Central memory CD8-positive, alpha-beta T cell (primary cell): ENCODE data around the gene APOBEC2.

Experiments used
- ATAC-seq: fragments of 150-1000 bp; cut with Tn5 transposase; replicated peaks from 2 replicates; pipeline ENCODE4 v1.10.0; 2022; ENCODE audit warnings: mild to moderate bottlenecking, moderate FRiP score, moderate number of reproducible peaks; ENCODE audit not compliant: poor library complexity, severe bottlenecking; ENCODE audit errors: extremely low read depth
- DNase-seq, 2 donors: peaks; one replicate each; pipeline ENCODE4 v3.0.0; 2021; ENCODE audit warnings: low spot score in 2 of 2
- H3K27ac Mint-ChIP-seq: one replicate; pipeline ENCODE4 v1.8.0; 2022; ENCODE audit warnings: low read depth, mild to moderate bottlenecking, moderate library complexity, mixed read lengths
- H3K27me3 Mint-ChIP-seq: one replicate; pipeline ENCODE4 v1.8.0; 2022; ENCODE audit warnings: mixed read lengths
- H3K36me3 Mint-ChIP-seq: one replicate; pipeline ENCODE4 v1.8.0; 2022; ENCODE audit warnings: mild to moderate bottlenecking, moderate library complexity, mixed read lengths; ENCODE audit not compliant: insufficient read depth
- H3K4me1 Mint-ChIP-seq: one replicate; pipeline ENCODE4 v1.8.0; 2022; ENCODE audit warnings: mixed read lengths
- H3K4me3 Mint-ChIP-seq: one replicate; pipeline ENCODE4 v1.8.0; 2022; ENCODE audit warnings: mild to moderate bottlenecking, moderate library complexity, mixed read lengths
- H3K9me3 Mint-ChIP-seq: one replicate; pipeline ENCODE4 v1.8.0; 2022; ENCODE audit warnings: mixed read lengths

APOBEC2 gene

GRCh38 chr6:41054511-41054910 is 1.5 kb downstream of the APOBEC2 start:
- Mint-ChIP-seq H3K4me1 (peaks cover 12% of the 10 kb centered on the region), H3K27ac (no peak overlapping the region), H3K4me3 (no peak overlapping the region), H3K27me3 (no peaks in the 10 kb centered on the region), H3K36me3 (peaks cover 6% of the 10 kb centered on the region), H3K9me3 (no peaks in the 10 kb centered on the region)
- DNase-seq (no peak), ATAC-seq (no peak)

GRCh38 chr6:41055149-41055548 is 2.1 kb downstream of the APOBEC2 start:
- H3K36me3 Mint-ChIP-seq: peaks cover 6% of the 10 kb centered on the region
- H3K4me1 Mint-ChIP-seq: peaks cover 12% of the 10 kb centered on the region
- no peaks in the 10 kb centered on the region for H3K9me3 Mint-ChIP-seq

GRCh38 chr6:41056768-41057490 is 3.9 kb downstream of the APOBEC2 start:
- Mint-ChIP-seq H3K9me3 (no peaks in the 10 kb centered on the region), H3K27ac (no peak overlapping the region), H3K4me1 (peaks cover 9% of the 10 kb centered on the region), H3K27me3 (no peaks in the 10 kb centered on the region), H3K36me3 (peaks cover 17% of the 10 kb centered on the region), H3K4me3 (no peak overlapping the region)
- no peak for DNase-seq
- ATAC-seq: no peak

More at GRCh38 chr6:41055149-41055548, 2.1 kb downstream of the APOBEC2 start:
- ATAC-seq (no peak), DNase-seq (no peak)
- no peak overlapping the region for H3K27ac Mint-ChIP-seq
- H3K4me3 Mint-ChIP-seq: no peak overlapping the region
- H3K27me3 Mint-ChIP-seq: no peaks in the 10 kb centered on the region

DNA sequence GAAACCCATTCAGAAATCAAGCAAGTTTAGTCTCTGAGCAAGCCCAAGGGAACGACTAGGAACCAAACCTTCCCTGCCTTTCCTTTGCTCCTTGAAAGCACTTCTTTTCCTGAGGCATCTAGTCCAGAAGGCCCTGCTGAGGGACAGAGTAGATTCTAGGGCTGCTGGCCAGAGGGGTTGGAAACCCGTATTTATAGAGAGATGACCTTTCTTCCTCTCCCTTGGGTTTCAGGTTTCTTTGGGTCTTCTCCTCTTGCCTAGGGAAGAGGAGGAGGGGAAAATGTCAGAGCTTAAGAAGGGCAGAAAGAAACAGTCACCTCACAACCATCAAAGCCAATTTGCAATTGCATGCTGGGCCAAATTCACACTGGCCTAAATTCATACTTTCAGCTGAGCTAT is 5.8 kb downstream of the APOBEC2 start:
- no peak overlapping the region for H3K4me3 Mint-ChIP-seq
- DNase-seq (no peak), ATAC-seq (no peak)
- no peaks in the 10 kb centered on the region for H3K4me1 Mint-ChIP-seq
- H3K27me3 Mint-ChIP-seq: no peaks in the 10 kb centered on the region
- H3K27ac Mint-ChIP-seq: no peak overlapping the region
- no peaks in the 10 kb centered on the region for H3K9me3 Mint-ChIP-seq
- H3K36me3 Mint-ChIP-seq: peaks cover 20% of the 10 kb centered on the region

- ATAC-seq: no peak
- Mint-ChIP-seq H3K4me1 (no peaks in the 10 kb centered on the region), H3K27me3 (no peaks in the 10 kb centered on the region), H3K9me3 (no peaks in the 10 kb centered on the region), H3K4me3 (no peak overlapping the region), H3K27ac (no peak overlapping the region), H3K36me3 (peaks cover 23% of the 10 kb centered on the region)
- no peak for DNase-seq
Measured at GRCh38 chr6:41059556-41059955, 6.6 kb downstream of the APOBEC2 start.

GRCh38 chr6:41061196-41061726 is 8.3 kb downstream of the APOBEC2 start:
- Mint-ChIP-seq H3K4me1 (no peaks in the 10 kb centered on the region), H3K27me3 (no peaks in the 10 kb centered on the region), H3K4me3 (no peak overlapping the region), H3K27ac (no peak overlapping the region), H3K9me3 (no peaks in the 10 kb centered on the region), H3K36me3 (peaks cover 34% of the 10 kb centered on the region)
- no peak for ATAC-seq
- DNase-seq: no peak

DNA sequence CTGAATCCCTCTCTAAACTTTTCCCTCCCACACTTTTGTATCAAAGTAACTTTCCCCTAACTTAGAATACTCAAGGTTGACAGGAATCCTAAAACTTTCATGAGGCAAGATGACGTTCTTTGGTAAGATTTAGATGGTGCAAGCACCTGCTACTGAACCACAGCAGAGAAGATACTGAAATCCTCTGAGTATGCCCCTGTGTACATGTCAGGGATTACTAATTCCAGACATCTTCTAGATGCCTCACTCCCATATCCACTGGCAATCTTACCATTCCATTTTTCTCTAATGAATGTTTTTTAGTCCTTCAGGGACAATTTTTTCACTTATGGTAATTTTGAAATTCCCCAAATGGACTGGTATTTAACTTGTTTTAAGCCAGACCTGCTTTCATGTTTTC is 9.1 kb downstream of the APOBEC2 start:
- Mint-ChIP-seq H3K4me1 (peaks cover 6% of the 10 kb centered on the region), H3K4me3 (no peak overlapping the region), H3K36me3 (peaks cover 41% of the 10 kb centered on the region), H3K27ac (no peak overlapping the region), H3K9me3 (no peaks in the 10 kb centered on the region), H3K27me3 (no peaks in the 10 kb centered on the region)
- no peak for DNase-seq
- no peak for ATAC-seq

GRCh38 chr6:41063884-41064285 is 10.9 kb downstream of the APOBEC2 start:
- Mint-ChIP-seq H3K9me3 (no peaks in the 10 kb centered on the region), H3K27me3 (no peaks in the 10 kb centered on the region), H3K4me3 (no peak overlapping the region), H3K27ac (no peak overlapping the region), H3K4me1 (peaks cover 8% of the 10 kb centered on the region), H3K36me3 (peaks cover 44% of the 10 kb centered on the region)
- ATAC-seq: no peak
- no peak for DNase-seq

- Mint-ChIP-seq H3K9me3 (no peaks in the 10 kb centered on the region), H3K27ac (no peak overlapping the region), H3K36me3 (peaks cover 44% of the 10 kb centered on the region)
Measured at GRCh38 chr6:41064841-41065240, 11.8 kb downstream of the APOBEC2 start.

DNA sequence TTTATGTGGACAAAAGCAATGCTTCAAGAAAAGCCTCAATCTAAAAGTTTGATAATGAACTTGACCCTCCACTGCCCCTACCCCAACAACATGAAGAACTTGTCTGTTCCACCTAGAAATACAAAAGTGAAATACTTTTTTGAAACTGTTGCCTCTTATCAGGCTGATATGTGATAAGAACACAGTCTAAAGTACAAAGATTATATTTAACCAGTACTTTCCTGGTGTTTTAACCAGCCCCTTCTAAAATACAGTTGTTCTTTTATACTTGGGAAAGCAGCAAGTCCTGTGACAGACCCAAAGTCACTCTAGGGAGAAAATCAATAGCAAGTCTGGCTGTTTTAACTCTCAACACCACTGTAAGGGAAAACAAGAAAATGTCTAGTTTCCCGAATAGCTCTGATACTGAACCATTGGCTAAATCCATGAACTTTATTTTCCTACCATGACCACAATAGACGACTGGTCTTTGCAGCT is 12.6 kb downstream of the APOBEC2 start:
- no peak overlapping the region for H3K4me3 Mint-ChIP-seq
- no peak for ATAC-seq
- H3K9me3 Mint-ChIP-seq: no peaks in the 10 kb centered on the region
- H3K36me3 Mint-ChIP-seq: peaks cover 44% of the 10 kb centered on the region
- H3K27me3 Mint-ChIP-seq: no peaks in the 10 kb centered on the region
- no peak overlapping the region for H3K27ac Mint-ChIP-seq
- no peak for DNase-seq
- peaks cover 14% of the 10 kb centered on the region for H3K4me1 Mint-ChIP-seq

More at GRCh38 chr6:41064841-41065240, 11.8 kb downstream of the APOBEC2 start:
- H3K4me3 Mint-ChIP-seq: no peak overlapping the region
- H3K27me3 Mint-ChIP-seq: no peaks in the 10 kb centered on the region
- DNase-seq (no peak), ATAC-seq (no peak)
- peaks cover 8% of the 10 kb centered on the region for H3K4me1 Mint-ChIP-seq

DNA sequence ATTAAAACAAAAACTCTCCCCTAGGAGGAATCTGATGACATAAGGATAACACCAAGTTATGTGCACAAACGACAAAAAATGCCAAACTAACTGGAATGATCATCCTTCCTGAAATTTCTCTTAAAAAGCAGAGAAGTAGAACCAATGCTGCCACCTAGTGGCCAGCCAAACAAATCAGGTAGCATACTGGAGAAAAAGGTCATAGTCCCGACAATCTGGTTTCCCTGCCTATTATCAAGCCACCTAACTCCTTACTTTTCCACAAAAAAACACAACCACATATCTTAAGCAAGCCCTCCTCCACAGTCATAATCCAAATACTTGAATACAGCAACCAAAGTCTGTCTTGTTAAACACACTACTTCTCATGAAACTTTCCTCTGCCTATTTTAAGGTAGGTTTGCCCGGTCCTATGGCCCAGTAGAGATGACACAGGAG is 13.9 kb downstream of the APOBEC2 start:
- Mint-ChIP-seq H3K9me3 (no peaks in the 10 kb centered on the region), H3K4me3 (no peak overlapping the region), H3K27ac (peak overlapping the region; percentile 77), H3K4me1 (peaks cover 27% of the 10 kb centered on the region), H3K27me3 (no peaks in the 10 kb centered on the region), H3K36me3 (peaks cover 35% of the 10 kb centered on the region)
- peak; percentile 27 to 42 for DNase-seq
- ATAC-seq: no peak

GRCh38 chr6:41071501-41071922 is 18.5 kb downstream of the APOBEC2 start:
- peaks cover 55% of the 10 kb centered on the region for H3K4me1 Mint-ChIP-seq
- H3K4me3 Mint-ChIP-seq: peak overlapping the region; percentile 92

More at GRCh38 chr6:41071501-41071922, 18.5 kb downstream of the APOBEC2 start:
- H3K36me3 Mint-ChIP-seq: peaks cover 25% of the 10 kb centered on the region
- H3K27me3 Mint-ChIP-seq: no peaks in the 10 kb centered on the region
- DNase-seq (no peak), ATAC-seq (no peak)
- H3K27ac Mint-ChIP-seq: peak overlapping the region; percentile 95
- no peaks in the 10 kb centered on the region for H3K9me3 Mint-ChIP-seq
